Stimulated activated naive CD8-positive, alpha-beta T cell treated with anti-CD3 and anti-CD28 coated beads, Interleukin-15, Interleukin-2, amounts not matched to agents 100 ng/mL and 50 ng/mL, for 24 hours (primary cell): ENCODE results near the gene LLGL2.
"Not testable (repeated sequence)": the region's sequence is repeated elsewhere in the genome, so short reads cannot be mapped to it uniquely, and the experiment has no call there.

Experiments used
- H3K27ac Mint-ChIP-seq: one replicate; pipeline ENCODE4 v1.8.0; 2021; ENCODE audit warnings: mild to moderate bottlenecking, mixed read lengths
- H3K27me3 Mint-ChIP-seq: one replicate; pipeline ENCODE4 v1.8.0; 2021; ENCODE audit warnings: mixed read lengths
- H3K36me3 Mint-ChIP-seq: one replicate; pipeline ENCODE4 v1.8.0; 2021; ENCODE audit warnings: low read depth, mixed read lengths
- H3K4me1 Mint-ChIP-seq: one replicate; pipeline ENCODE4 v1.8.0; 2021; ENCODE audit warnings: low read depth, mixed read lengths
- H3K4me3 Mint-ChIP-seq: one replicate; pipeline ENCODE4 v1.8.0; 2021; ENCODE audit warnings: mild to moderate bottlenecking, mixed read lengths
- H3K9me3 Mint-ChIP-seq: one replicate; pipeline ENCODE4 v1.8.0; 2021; ENCODE audit warnings: mixed read lengths

LLGL2 gene

GRCh38 chr17:75571885-75572215 is 46.4 kb downstream of the LLGL2 start:
- Mint-ChIP-seq H3K27ac (no peak overlapping the region), H3K4me1 (peaks cover 1% of the 10 kb centered on the region), H3K27me3 (no peaks in the 10 kb centered on the region), H3K36me3 (no peaks in the 10 kb centered on the region), H3K9me3 (no peaks in the 10 kb centered on the region), H3K4me3 (no peak overlapping the region)

- no peak overlapping the region for H3K4me3 Mint-ChIP-seq
- H3K9me3 Mint-ChIP-seq, result no peaks in the 10 kb centered on the region
- H3K36me3 Mint-ChIP-seq, result no peaks in the 10 kb centered on the region
- no peak overlapping the region for H3K27ac Mint-ChIP-seq
- no peaks in the 10 kb centered on the region for H3K4me1 Mint-ChIP-seq
- no peaks in the 10 kb centered on the region for H3K27me3 Mint-ChIP-seq
Observed at GRCh38 chr17:75572713-75573539, 47.4 kb downstream of the LLGL2 start.

GRCh38 chr17:75573540-75573957 is 48.1 kb downstream of the LLGL2 start:
- H3K4me1 Mint-ChIP-seq, result no peaks in the 10 kb centered on the region
- no peaks in the 10 kb centered on the region for H3K9me3 Mint-ChIP-seq
- no peak overlapping the region for H3K4me3 Mint-ChIP-seq
- H3K27me3 Mint-ChIP-seq, result no peaks in the 10 kb centered on the region
- no peak overlapping the region for H3K27ac Mint-ChIP-seq
- no peaks in the 10 kb centered on the region for H3K36me3 Mint-ChIP-seq

- H3K4me1 Mint-ChIP-seq, result no peaks in the 10 kb centered on the region
- no peak overlapping the region for H3K27ac Mint-ChIP-seq
- no peak overlapping the region for H3K4me3 Mint-ChIP-seq
- H3K27me3 Mint-ChIP-seq, result no peaks in the 10 kb centered on the region
- no peaks in the 10 kb centered on the region for H3K9me3 Mint-ChIP-seq
- no peaks in the 10 kb centered on the region for H3K36me3 Mint-ChIP-seq
Observed at GRCh38 chr17:75573994-75574393, 48.5 kb downstream of the LLGL2 start.

GRCh38 chr17:75574404-75575036 is 49.0 kb downstream of the LLGL2 start:
- no peaks in the 10 kb centered on the region for H3K9me3 Mint-ChIP-seq
- no peaks in the 10 kb centered on the region for H3K27me3 Mint-ChIP-seq
- no peaks in the 10 kb centered on the region for H3K36me3 Mint-ChIP-seq
- H3K4me3 Mint-ChIP-seq, result no peak overlapping the region
- no peak overlapping the region for H3K27ac Mint-ChIP-seq
- H3K4me1 Mint-ChIP-seq, result no peaks in the 10 kb centered on the region

GRCh38 chr17:75575197-75575596 is 49.7 kb downstream of the LLGL2 start:
- H3K4me1 Mint-ChIP-seq, result no peaks in the 10 kb centered on the region
- H3K27ac Mint-ChIP-seq, result no peak overlapping the region
- no peaks in the 10 kb centered on the region for H3K36me3 Mint-ChIP-seq
- H3K4me3 Mint-ChIP-seq, result no peak overlapping the region
- no peaks in the 10 kb centered on the region for H3K9me3 Mint-ChIP-seq
- H3K27me3 Mint-ChIP-seq, result no peaks in the 10 kb centered on the region

GRCh38 chr17:75575728-75576127 is 50.2 kb downstream of the LLGL2 start:
- Mint-ChIP-seq H3K27me3 (no peaks in the 10 kb centered on the region), H3K4me1 (no peaks in the 10 kb centered on the region), H3K9me3 (no peaks in the 10 kb centered on the region), H3K4me3 (no peak overlapping the region), H3K27ac (no peak overlapping the region), H3K36me3 (no peaks in the 10 kb centered on the region)

GRCh38 chr17:75576661-75577060 is 51.2 kb downstream of the LLGL2 start:
- peaks cover 8% of the 10 kb centered on the region for H3K4me1 Mint-ChIP-seq
- peaks cover 3% of the 10 kb centered on the region for H3K9me3 Mint-ChIP-seq
- H3K27me3 Mint-ChIP-seq, result no peaks in the 10 kb centered on the region
- no peak overlapping the region for H3K4me3 Mint-ChIP-seq
- H3K27ac Mint-ChIP-seq, result no peak overlapping the region
- peaks cover 4% of the 10 kb centered on the region for H3K36me3 Mint-ChIP-seq

- H3K9me3 Mint-ChIP-seq, H3K27me3 Mint-ChIP-seq, H3K36me3 Mint-ChIP-seq: not testable (repeated sequence)
- Mint-ChIP-seq H3K27ac (peak overlapping the region; percentile 18), H3K4me3 (peak overlapping the region; percentile 84), H3K4me1 (peaks cover 14% of the 10 kb centered on the region)
Observed at GRCh38 chr17:75581121-75581725, 55.7 kb downstream of the LLGL2 start.

- H3K36me3 Mint-ChIP-seq, H3K9me3 Mint-ChIP-seq, H3K27me3 Mint-ChIP-seq, H3K4me3 Mint-ChIP-seq, H3K27ac Mint-ChIP-seq: not testable (repeated sequence)
- H3K4me1 Mint-ChIP-seq, result peaks cover 19% of the 10 kb centered on the region
Observed at GRCh38 chr17:75583197-75583596, 57.7 kb downstream of the LLGL2 start.

GRCh38 chr17:75584849-75585175 is 59.3 kb downstream of the LLGL2 start:
- H3K4me3 Mint-ChIP-seq, result no peak overlapping the region
- H3K9me3 Mint-ChIP-seq, result peaks cover 3% of the 10 kb centered on the region
- no peaks in the 10 kb centered on the region for H3K27me3 Mint-ChIP-seq
- peaks cover 19% of the 10 kb centered on the region for H3K4me1 Mint-ChIP-seq
- peaks cover 4% of the 10 kb centered on the region for H3K36me3 Mint-ChIP-seq
- H3K27ac Mint-ChIP-seq, result no peak overlapping the region

- peak within 1 kb of the TSS; percentile 11 for H3K27ac Mint-ChIP-seq
- H3K4me1 Mint-ChIP-seq, result peaks cover 8% of the 10 kb centered on the region
- no peaks in the 10 kb centered on the region for H3K9me3 Mint-ChIP-seq
- no peaks in the 10 kb centered on the region for H3K27me3 Mint-ChIP-seq
- H3K36me3 Mint-ChIP-seq, result no peaks in the 10 kb centered on the region
- H3K4me3 Mint-ChIP-seq, result peak within 1 kb of the TSS; percentile 69
Observed at GRCh38 chr17:75587675-75588595, 62.4 kb downstream of the LLGL2 start, which contains the start of gene MYO15B. Gene MYO15B (plus strand): TSS chr17:75587800. CDS start chr17:75588058, 258 bp downstream.

- H3K27ac Mint-ChIP-seq, result no peak overlapping the region
- H3K4me1 Mint-ChIP-seq, result peaks cover 8% of the 10 kb centered on the region
- no peaks in the 10 kb centered on the region for H3K9me3 Mint-ChIP-seq
- peak overlapping the region; percentile 68 for H3K4me3 Mint-ChIP-seq
- H3K36me3 Mint-ChIP-seq, result no peaks in the 10 kb centered on the region
- no peaks in the 10 kb centered on the region for H3K27me3 Mint-ChIP-seq
Observed at GRCh38 chr17:75588596-75589011, 63.1 kb downstream of the LLGL2 start.

- Mint-ChIP-seq H3K27me3 (no peaks in the 10 kb centered on the region), H3K36me3 (no peaks in the 10 kb centered on the region), H3K4me1 (peaks cover 8% of the 10 kb centered on the region), H3K4me3 (peak overlapping the region; percentile 55), H3K27ac (no peak overlapping the region), H3K9me3 (no peaks in the 10 kb centered on the region)
Observed at GRCh38 chr17:75589012-75589918, 63.8 kb downstream of the LLGL2 start.
